ENCODE measurements around the gene AFAP1L1. TPM values are rescaled to one million over a fixed set of nuclear protein-coding genes. Genes with fewer than 3 reads are reported as not detected.

Gene AFAP1L1
- total and polyA plus RNA-seq, 2 of the 13 experiments (the other 11 are each of a cell fraction or from before 2014, with no cell fraction given), result 0.38 to 1.0 TPM

GRCh38 chr5:149345147-149345891 lies 73.7 kb downstream of the AFAP1L1 start, which contains the start of gene GRPEL2:
Gene GRPEL2 (plus strand): TSS chr5:149345499. CDS start chr5:149345540, 41 bp downstream.
- peaks cover 50% of the 10 kb centered on the region for H3K4me1 ChIP-seq (ENCODE audit: insufficient read depth, low read length)
- intact Hi-C loops (cut with micrococcal nuclease; ENCODE audit: unreplicated experiment), result loop anchor here (2.0 kb wide), 1 partner anchor 23 kb away; no protein-coding TSS in a partner anchor
- in situ Hi-C loops (cut with HindIII; ENCODE audit: extremely low pct_ligation_motif_present, low pct_unique_long_range_greater_than_20kb), result no loop called here
- ChIA-PET CTCF (ENCODE audit: low intra/inter-chr PET ratio, low total read pairs) (interaction anchor here (1.4 kb wide), 1 partner anchor 22 kb away, joined by 3 read pairs; no protein-coding TSS in a partner anchor), POLR2A (interaction anchor here (0.7 to 6.7 kb wide), 17 partner anchors 9 to 221 kb away, joined by 3 to 93 read pairs (median 4); partner anchors contain the start of genes CSNK1A1 and PCYOX1L)
- H3K4me2 ChIP-seq (ENCODE audit: low read depth, low read length), result peak within 1 kb of the TSS; percentile 88
- ATAC-seq (peak; percentile 99), FAIRE-seq (peak; percentile 82), DNase-seq (ENCODE audit: low spot score) (peak; percentile 94)
- peak within 1 kb of the TSS; percentile 74 for H3K27ac ChIP-seq (ENCODE audit: extremely low read length, insufficient read depth, low read length)
- no peaks in the 10 kb centered on the region; a peak in 1 of 5 replicates for H3K27me3 ChIP-seq (ENCODE audit: control insufficient read depth in 1 of 2, insufficient read depth in 2 of 2, low read length in 2 of 2)
- peak within 1 kb of the TSS; percentile 91 for H3K9ac ChIP-seq (ENCODE audit: insufficient read depth, low read depth, low read length)
- 1% methylated on average over 34 of the region's 54 CpGs for WGBS (ENCODE audit: low lambda C conversion rate)
- peaks cover 6 to 28% of the 10 kb centered on the region in 2 experiments for H3K36me3 ChIP-seq (replicated peaks in 1 of 2; ENCODE audit: control insufficient read depth in 1 of 2, insufficient read depth in 2 of 2, low read length in 2 of 2)
- peak within 1 kb of the TSS; percentile 85 to 98 (median 91) for H3K4me3 ChIP-seq (replicated peaks in 1 of 3; ENCODE audit: insufficient read depth in 1 of 3, low read depth in 2 of 3, low read length in 3 of 3)
- no peaks in the 10 kb centered on the region for H4K20me1 ChIP-seq (ENCODE audit: insufficient read depth, low read length)
- H3K79me2 ChIP-seq (ENCODE audit: insufficient read depth, low read length), result peaks cover 22% of the 10 kb centered on the region
- peak within 1 kb of the TSS; percentile 75 for H2AFZ ChIP-seq (ENCODE audit: low read length)
- no TSS peak for BruUV-seq (replicated peaks)
- no peaks in the 10 kb centered on the region for H3K9me3 ChIP-seq (ENCODE audit: low read length)
- no peak; the same call in 1 of the 2 replicates for TF ChIP-seq MTA1 (CRISPR knock-in tag; IDR thresholded peaks at IDR 0.05; ENCODE audit: borderline replicate concordance)
- no peak for TF ChIP-seq ZNF367 (CRISPR knock-in tag; IDR thresholded peaks at IDR 0.05; ENCODE audit: borderline replicate concordance)
- peak; percentile 88 for TF ChIP-seq MAX (IDR thresholded peaks at IDR 0.05)
- TF ChIP-seq MTERF4 (CRISPR knock-in tag; IDR thresholded peaks at IDR 0.05), result peak; percentile 84; the same call in 1 of the 2 replicates
- TF ChIP-seq HOXD1 (CRISPR knock-in tag; IDR thresholded peaks at IDR 0.05), result 0 out of 2 replicates have a peak, but pooled peaks have one; percentile 41
- TF ChIP-seq ZBTB2 (CRISPR knock-in tag; IDR thresholded peaks at IDR 0.05; ENCODE audit: low read depth), result peak; percentile 88
- TF ChIP-seq ZNF180 (CRISPR knock-in tag; IDR thresholded peaks at IDR 0.05; ENCODE audit: borderline replicate concordance, low read depth), result no peak
- TF ChIP-seq ZBTB49 (CRISPR knock-in tag; IDR thresholded peaks at IDR 0.05; ENCODE audit: borderline replicate concordance), result no peak
- no peak for TF ChIP-seq ZNF101 (CRISPR knock-in tag; IDR thresholded peaks at IDR 0.05; ENCODE audit: borderline replicate concordance, low read depth)
- TF ChIP-seq ZNF18 (CRISPR knock-in tag; IDR thresholded peaks at IDR 0.05; ENCODE audit: insufficient replicate concordance), result peak; percentile 76
- TF ChIP-seq MTF1 (CRISPR knock-in tag; IDR thresholded peaks at IDR 0.05), result no peak
- peak; percentile 48 for TF ChIP-seq MED8 (CRISPR knock-in tag; IDR thresholded peaks at IDR 0.05; ENCODE audit: insufficient replicate concordance)
- no peak for TF ChIP-seq HMG20A (CRISPR knock-in tag; IDR thresholded peaks at IDR 0.05; ENCODE audit: borderline replicate concordance)
- TF ChIP-seq ZNF576 (CRISPR knock-in tag; IDR thresholded peaks at IDR 0.05), result no peak
- no peak for TF ChIP-seq ZNF577 (CRISPR knock-in tag; IDR thresholded peaks at IDR 0.05; ENCODE audit: borderline replicate concordance, low read depth)

Measured in HepG2 (cell line).